ENCODE data around the gene C4BPB.

C4BPB gene

DNA sequence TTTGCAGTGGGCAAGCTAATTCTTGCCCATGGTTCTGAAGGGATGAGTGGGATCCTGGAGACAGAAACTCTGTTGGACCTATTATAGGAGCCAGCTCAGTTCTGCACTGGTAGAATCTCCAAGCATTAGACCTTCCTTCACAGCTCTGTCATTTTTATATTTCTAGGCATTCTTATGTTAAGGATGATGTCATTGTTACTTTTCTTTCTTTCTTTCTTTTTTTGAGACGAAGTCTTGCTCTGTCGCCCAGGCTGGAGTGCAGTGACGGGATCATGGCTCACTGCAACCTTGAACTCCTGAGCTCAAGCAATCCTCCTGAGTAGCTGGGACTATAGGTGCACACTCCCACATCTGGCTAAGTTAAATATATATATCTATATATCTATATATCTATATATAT lies 28.1 kb upstream of the C4BPB start:
- DNase-seq, result no peak

DNA sequence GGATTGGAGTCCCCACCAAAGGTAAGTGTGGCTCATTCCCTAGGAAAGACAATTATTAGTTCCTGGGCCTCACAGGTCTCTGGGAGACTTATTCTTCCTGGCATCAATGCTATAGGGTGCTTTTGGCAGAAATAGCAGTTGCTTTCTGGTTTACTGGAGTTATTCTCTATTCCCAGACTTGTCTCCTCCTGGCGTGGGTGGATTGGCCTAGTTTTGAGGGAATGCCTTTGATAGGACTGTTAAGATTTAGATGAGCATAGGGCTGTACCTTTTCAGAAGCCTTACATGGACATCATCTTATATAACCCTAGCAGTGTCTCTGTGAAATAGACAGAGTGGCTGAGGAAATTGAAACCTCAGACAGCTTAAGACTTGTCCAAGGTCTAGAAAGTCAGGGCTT lies 26.6 kb upstream of the C4BPB start:
- DNase-seq, result no peak

DNA sequence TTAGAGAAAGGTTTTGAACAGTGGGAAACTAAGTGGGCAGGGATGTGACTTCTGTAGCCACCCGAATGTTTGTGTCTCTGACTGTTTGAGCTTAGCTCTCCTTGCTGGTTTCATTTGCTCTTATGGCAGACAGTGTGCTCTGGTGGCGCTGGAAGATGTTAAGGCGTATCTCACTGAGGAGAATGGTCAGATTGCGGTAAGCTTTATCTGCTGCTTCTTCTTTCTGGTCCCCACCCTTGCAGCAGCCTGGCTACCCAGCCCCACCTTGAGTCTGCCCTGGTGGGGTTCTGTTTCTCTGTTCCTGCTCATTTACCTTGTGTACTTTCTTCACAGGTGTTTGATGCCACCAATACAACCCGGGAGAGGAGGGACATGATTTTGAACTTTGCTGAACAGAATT lies 25.6 kb upstream of the C4BPB start:
- DNase-seq, result no peak

DNA sequence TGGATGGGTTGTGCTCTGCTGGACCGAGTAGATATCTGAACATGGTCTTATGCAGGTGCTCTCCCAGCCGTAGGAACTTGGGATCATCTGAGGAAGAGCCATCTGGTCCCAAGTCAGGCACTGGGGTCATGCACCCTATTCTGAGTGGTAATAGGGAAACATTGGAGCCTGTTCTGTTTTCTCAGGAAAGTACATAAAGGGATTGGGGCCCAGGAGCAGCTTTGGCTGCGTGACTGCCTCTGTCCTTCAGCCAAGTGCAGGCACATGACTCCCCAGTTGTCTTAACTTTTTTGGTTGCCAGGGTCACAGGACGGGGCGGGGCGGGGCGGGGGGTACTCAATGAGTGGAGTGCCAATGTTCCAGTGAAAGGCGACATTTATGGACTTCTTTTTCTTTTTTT lies 24.1 kb upstream of the C4BPB start:
- DNase-seq, result no peak

DNA sequence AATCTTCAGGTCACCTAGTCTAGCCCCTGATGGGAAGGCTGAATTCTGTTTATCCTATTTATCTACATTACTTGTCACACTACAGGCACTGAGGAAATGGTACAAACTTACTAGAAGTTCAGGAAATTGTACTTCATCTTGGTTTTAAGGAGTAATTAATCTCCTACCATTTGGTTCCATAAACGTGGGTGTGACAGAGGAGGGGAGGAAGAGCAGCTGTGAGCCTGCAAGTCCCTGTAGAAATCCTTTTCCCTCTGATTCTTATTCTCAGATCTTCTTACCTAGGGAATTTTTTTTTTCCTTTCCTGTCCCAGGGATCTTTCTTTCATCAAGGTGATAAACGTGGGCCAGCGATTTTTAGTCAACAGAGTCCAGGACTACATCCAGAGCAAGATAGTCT lies 21.5 kb upstream of the C4BPB start:
- DNase-seq, result no peak

GRCh38 chr1:207067665-207068064 lies 21.0 kb upstream of the C4BPB start:
- no peak for DNase-seq

- peak; percentile 15 for DNase-seq
These were observed 19.6 kb upstream of the C4BPB start for GRCh38 chr1:207069061-207069460.

- DNase-seq, result no peak
These were observed 18.7 kb upstream of the C4BPB start for GRCh38 chr1:207069858-207070506.

DNA sequence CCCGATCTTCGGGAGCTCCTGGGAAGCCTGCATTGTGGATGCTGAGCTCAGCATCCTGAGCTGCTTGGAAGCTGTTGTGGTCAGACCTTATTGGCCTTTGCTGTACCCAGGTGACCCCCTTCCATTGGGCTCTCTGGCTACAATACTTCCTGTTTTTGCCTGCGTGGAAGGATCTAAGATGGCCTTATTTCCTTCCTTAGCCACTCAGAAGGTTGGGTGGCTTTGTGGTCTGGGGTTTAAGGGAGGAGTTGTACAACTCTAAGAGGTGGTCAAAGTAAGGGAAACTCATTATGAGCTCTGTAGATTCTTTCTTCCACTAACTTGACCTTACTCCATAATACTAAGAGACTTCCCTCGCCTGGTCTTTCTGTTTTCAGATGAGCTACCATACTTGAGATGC lies 17.8 kb upstream of the C4BPB start:
- DNase-seq, result no peak

- DNase-seq, result no peak
These were observed 17.2 kb upstream of the C4BPB start for GRCh38 chr1:207071426-207071825.

DNA sequence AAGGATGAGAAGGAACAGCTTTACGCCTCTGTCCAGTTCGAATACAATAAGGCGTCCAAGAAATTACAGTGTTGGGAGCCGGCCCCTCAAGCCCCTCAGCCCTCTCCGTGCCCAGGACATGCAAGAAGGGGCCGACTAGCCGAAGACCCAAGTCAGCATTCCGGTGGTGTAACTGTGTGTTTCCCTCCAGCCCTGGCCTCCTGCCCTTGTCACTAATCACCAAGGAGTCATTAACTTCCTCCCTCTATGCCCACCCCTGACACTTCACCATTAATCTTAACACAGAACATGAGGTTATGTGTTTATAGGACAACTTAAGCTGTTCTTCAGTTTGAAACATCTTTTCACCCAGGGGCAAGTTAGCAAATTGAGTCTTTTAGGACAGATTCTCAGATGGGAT lies 16.4 kb upstream of the C4BPB start:
- DNase-seq, result no peak

GRCh38 chr1:207073906-207074820 lies 14.5 kb upstream of the C4BPB start:
- no peak for DNase-seq

- no peak for DNase-seq
These were observed 12.3 kb upstream of the C4BPB start for GRCh38 chr1:207076181-207076955.

DNA sequence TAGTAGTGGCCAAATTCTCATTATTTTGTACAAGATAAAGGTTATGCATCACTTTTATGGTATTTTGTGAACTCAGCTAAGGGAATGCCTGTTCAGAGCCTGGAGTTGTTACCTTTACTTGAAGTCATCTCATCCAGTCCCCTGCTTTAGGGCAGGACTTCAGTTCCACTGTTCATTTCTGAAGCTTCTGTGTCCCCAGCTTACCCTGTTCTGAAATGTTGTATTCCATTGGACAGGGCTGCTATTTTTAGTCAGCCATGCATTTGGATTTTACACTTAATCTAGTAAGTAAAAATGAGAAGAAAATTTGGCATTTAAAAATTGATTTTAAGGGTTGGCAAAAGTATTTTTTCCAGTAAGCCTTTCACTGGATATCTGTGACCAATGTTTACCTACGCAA lies 11.6 kb upstream of the C4BPB start:
- no peak for DNase-seq

- peak; percentile 70 for DNase-seq
These were observed 10.9 kb upstream of the C4BPB start for GRCh38 chr1:207077470-207078377.

- DNase-seq, result no peak
These were observed 10.0 kb upstream of the C4BPB start for GRCh38 chr1:207078578-207079132.

GRCh38 chr1:207079706-207080241 lies 8.9 kb upstream of the C4BPB start:
- DNase-seq, result no peak

GRCh38 chr1:207081088-207081487 lies 7.6 kb upstream of the C4BPB start:
- DNase-seq, result no peak

DNA sequence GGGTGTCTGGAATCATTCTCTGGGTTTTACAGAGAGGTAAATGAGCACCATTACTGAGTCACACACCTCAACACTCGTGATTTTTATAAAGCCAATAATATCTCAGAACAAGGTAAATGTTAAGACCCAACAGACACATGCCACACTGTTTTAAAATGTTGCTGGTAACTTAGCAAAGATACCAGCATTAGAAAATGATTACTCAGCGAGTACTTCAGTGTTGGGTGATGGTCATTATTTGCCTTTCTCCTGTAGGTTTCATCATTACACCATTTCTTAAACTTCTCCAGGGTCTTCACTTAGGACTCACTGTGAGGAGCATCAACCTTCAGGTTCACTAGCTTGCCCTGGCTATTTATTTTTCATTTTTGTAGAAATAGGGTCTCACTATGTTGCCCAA lies 6.9 kb upstream of the C4BPB start:
- DNase-seq, result no peak

GRCh38 chr1:207084232-207084631 lies 4.4 kb upstream of the C4BPB start:
- no peak for DNase-seq

GRCh38 chr1:207084701-207085180 lies 3.9 kb upstream of the C4BPB start:
- DNase-seq, result peak; percentile 69

GRCh38 chr1:207085887-207086286 lies 2.8 kb upstream of the C4BPB start:
- DNase-seq, result no peak
